Upper lobe of right lung (tissue), 1 donor: Measurements from ENCODE around the gene WDR37. TPM values are rescaled to one million over a fixed set of nuclear protein-coding genes. Genes with fewer than 3 reads are reported as not detected.
"Not testable (repeated sequence)": the region's sequence is repeated elsewhere in the genome, so short reads cannot be mapped to it uniquely, and the experiment has no call there.

Experiments
- ATAC-seq: fragments of 200-7000 bp; cut with Tn5 transposase; one replicate; pipeline ENCODE4 v1.9.1; 2020; ENCODE audit warnings: mild to moderate bottlenecking, moderate library complexity
- DNase-seq: peaks from one replicate; pipeline ENCODE4 v3.0.0-alpha.2; 2020
- H3K27ac ChIP-seq: fragments of 200-600 bp; one replicate; pipeline ENCODE4 v1.8.0; 2022
- H3K27me3 ChIP-seq: fragments of 200-600 bp; one replicate; pipeline ENCODE4 v1.8.0; 2022; ENCODE audit warnings: mild to moderate bottlenecking
- H3K36me3 ChIP-seq: fragments of 200-600 bp; one replicate; pipeline ENCODE4 v1.8.0; 2022
- H3K4me1 ChIP-seq: fragments of 200-600 bp; one replicate; pipeline ENCODE4 v1.8.0; 2022
- H3K4me3 ChIP-seq: fragments of 200-600 bp; one replicate; pipeline ENCODE4 v1.8.0; 2022; ENCODE audit warnings: mild to moderate bottlenecking
- H3K9me3 ChIP-seq: fragments of 200-600 bp; one replicate; pipeline ENCODE4 v1.8.0; 2022
- CTCF ChIP-seq: fragments of 200-600 bp; IDR thresholded peaks from one replicate; pipeline ENCODE4 v1.8.0; 2022; ENCODE audit warnings: antibody characterized with exemption
- intact Hi-C: fragments of 100-400 bp; cut with DNase I; formaldehyde crosslinking; loops from one replicate; pipeline ENCODE4 v1.11.0; 2022
- total RNA-seq: library from RNA; stranded (reverse); fragmentation: NEBNext Ultra II Directional; extraction: Animal tissue kit (Norgen Biotek cat#: 25700); gene quantifications from one replicate; pipeline ENCODE4 v1.2.1, GENCODE V29; 2021
- donor health status: DM: no; HTN: yes; CAD: no; lungs with severe emphysema.

Gene WDR37
- total RNA-seq, 1 donor from 2014 or later = 19.9 TPM

- TF ChIP-seq CTCF = no peak
- Histone ChIP-seq H3K27ac (no peak overlapping the region), H3K4me3 (no peak overlapping the region), H3K36me3 (no peaks in the 10 kb centered on the region), H3K9me3 (no peaks in the 10 kb centered on the region), H3K27me3 (no peaks in the 10 kb centered on the region), H3K4me1 (no peaks in the 10 kb centered on the region)
- DNase-seq = peak; percentile 46
- intact Hi-C loops = no loop called here
- no peak for ATAC-seq
Measured at GRCh38 chr10:1160561-1161314, 104.6 kb downstream of the WDR37 start.

GRCh38 chr10:1161315-1161673 lies 105.1 kb downstream of the WDR37 start:
- H3K9me3 ChIP-seq, H3K27ac ChIP-seq, intact Hi-C loops, DNase-seq, ATAC-seq, H3K27me3 ChIP-seq, H3K4me1 ChIP-seq, H3K4me3 ChIP-seq, H3K36me3 ChIP-seq: not testable (repeated sequence)

- peak; percentile 53 for DNase-seq
- no peak for ATAC-seq
- Histone ChIP-seq H3K27me3 (no peaks in the 10 kb centered on the region), H3K9me3 (no peaks in the 10 kb centered on the region), H3K4me1 (no peaks in the 10 kb centered on the region), H3K27ac (no peak overlapping the region), H3K4me3 (no peak overlapping the region), H3K36me3 (no peaks in the 10 kb centered on the region)
- intact Hi-C loops = no loop called here
- TF ChIP-seq CTCF = no peak
Measured at GRCh38 chr10:1162481-1163203, 106.5 kb downstream of the WDR37 start.

DNA sequence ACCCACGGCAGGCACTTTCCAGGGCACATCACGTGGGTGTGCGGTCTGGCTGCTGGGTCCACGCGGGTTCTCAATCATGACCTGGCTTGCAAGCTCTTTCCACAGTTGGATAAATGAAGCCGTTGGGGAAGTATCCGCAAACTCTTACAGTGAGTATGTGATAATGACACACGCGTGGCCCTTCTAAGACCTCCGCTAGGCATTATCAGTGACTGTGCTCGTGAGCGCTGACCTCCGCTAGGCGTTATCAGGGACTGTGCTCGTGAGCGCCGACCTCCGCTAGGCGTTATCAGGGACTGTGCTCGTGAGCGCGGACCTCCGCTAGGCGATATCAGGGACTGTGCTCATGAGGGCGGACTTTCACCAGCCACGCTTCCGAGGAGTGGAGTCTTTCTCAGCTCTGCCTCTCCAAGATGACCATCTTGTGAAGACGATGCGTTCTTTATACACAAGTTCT lies 107.0 kb downstream of the WDR37 start:
- Histone ChIP-seq H3K9me3 (no peaks in the 10 kb centered on the region), H3K4me1 (no peaks in the 10 kb centered on the region), H3K27me3 (no peaks in the 10 kb centered on the region), H3K4me3 (no peak overlapping the region), H3K27ac (no peak overlapping the region), H3K36me3 (no peaks in the 10 kb centered on the region)
- intact Hi-C loops = no loop called here
- no peak for TF ChIP-seq CTCF
- no peak for DNase-seq
- no peak for ATAC-seq

DNA sequence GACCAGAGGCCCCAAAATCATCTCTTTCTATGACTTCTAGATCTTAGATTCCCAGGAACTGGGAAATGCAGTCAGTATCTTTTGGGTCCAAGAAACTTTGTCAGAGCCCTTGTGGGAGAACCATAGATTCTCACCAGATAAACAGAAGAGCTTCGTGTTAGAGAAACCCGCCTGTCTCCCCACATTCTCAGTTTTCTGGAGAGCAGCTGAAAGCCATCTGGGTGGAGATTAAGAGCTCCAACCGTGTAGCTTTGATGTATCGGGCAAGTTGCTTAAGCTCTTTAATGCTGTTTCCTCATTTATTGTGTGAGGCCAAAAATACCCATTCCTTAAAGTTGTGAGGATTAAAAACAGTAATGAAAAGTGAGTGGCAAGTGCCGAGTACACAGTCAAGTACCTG lies 107.6 kb downstream of the WDR37 start:
- Histone ChIP-seq H3K27me3 (no peaks in the 10 kb centered on the region), H3K9me3 (no peaks in the 10 kb centered on the region), H3K27ac (no peak overlapping the region), H3K36me3 (no peaks in the 10 kb centered on the region), H3K4me3 (no peak overlapping the region), H3K4me1 (no peaks in the 10 kb centered on the region)
- DNase-seq = no peak
- intact Hi-C loops = no loop called here
- ATAC-seq = no peak
- TF ChIP-seq CTCF = no peak

DNA sequence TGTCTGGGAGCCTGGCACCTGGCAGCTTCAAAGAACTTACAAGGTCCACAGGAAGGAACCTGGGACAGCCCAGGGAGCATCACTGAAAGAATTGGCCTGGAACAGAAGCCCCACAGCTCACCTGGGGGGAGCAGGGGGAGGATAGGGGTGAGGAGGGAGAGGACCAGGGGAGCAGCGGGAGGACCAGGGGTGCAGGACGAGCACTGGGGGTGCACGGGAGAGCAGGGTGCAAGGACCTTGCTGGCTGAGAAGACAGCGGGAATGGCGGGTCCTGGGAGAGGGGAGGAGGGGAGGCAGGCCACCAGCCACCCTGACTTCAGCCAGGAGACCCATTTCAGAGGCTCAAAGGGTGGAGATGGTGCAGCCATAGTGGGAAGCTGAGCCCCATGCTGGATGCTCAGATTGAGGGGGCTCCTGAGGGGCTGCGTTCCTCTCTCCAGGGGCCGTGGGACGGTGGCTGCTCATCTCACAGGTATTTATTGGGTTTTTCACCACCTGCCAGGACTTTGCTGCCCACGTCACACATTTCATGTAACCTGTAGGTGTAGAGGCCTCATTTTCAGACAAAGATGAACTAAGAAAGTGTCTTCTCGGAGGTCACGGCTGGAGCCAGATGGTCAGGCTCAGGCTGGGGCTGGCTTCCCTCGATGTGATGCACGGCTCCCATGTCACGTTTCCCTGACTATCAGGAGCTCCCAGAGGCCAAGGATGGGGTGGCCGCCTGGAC lies 110.1 kb downstream of the WDR37 start:
- DNase-seq (peak; percentile 32), ATAC-seq (no peak)
- no peak overlapping the region for H3K4me3 ChIP-seq
- intact Hi-C loops = no loop called here
- H3K4me1 ChIP-seq = no peaks in the 10 kb centered on the region
- H3K9me3 ChIP-seq = no peaks in the 10 kb centered on the region
- TF ChIP-seq CTCF = no peak
- no peaks in the 10 kb centered on the region for H3K36me3 ChIP-seq
- H3K27ac ChIP-seq = no peak overlapping the region
- H3K27me3 ChIP-seq = no peaks in the 10 kb centered on the region
